Kidney (tissue), 11 donors: ENCODE measurements around the gene GLUD1. TPM values are rescaled to one million over a fixed set of nuclear protein-coding genes. Genes with fewer than 3 reads are reported as not detected.
"Not testable (repeated sequence)": the region's sequence is repeated elsewhere in the genome, so short reads cannot be mapped to it uniquely, and the experiment has no call there.

Experiments
- DNase-seq, 5 donors: peaks; one replicate each; pipeline ENCODE4 v3.0.0-alpha.2; 2013 to 2020
- FAIRE-seq: peaks from 2 replicates; lab custom pipeline; 2012; peaks lifted over from hg19 to GRCh38; lab: Jason Lieb, UNC
- H3K27ac ChIP-seq, 2 donors: one replicate each; pipeline ENCODE4 v1.7.0; 2013; ENCODE audit warnings: low read depth in 2 of 2, low read length in 2 of 2, inconsistent platforms in 1 of 2
- H3K27me3 ChIP-seq: one replicate; pipeline ENCODE4 v1.7.1; 2013; ENCODE audit warnings: low read length, inconsistent platforms; ENCODE audit not compliant: control insufficient read depth, insufficient read depth
- H3K36me3 ChIP-seq, 3 donors: one replicate each; pipeline versions ENCODE4 v1.7.0 to v1.7.1; 2013; ENCODE audit warnings: low read length in 3 of 3, control low read depth in 1 of 3, inconsistent platforms in 1 of 3; ENCODE audit not compliant: insufficient read depth in 3 of 3, control insufficient read depth in 2 of 3
- H3K4me1 ChIP-seq, 3 donors: one replicate each; pipeline versions ENCODE4 v1.7.0 to v1.7.1; 2013; ENCODE audit warnings: low read length in 3 of 3, inconsistent platforms in 1 of 3, low read depth in 1 of 3; ENCODE audit not compliant: control insufficient read depth in 2 of 3, insufficient read depth in 2 of 3
- H3K4me3 ChIP-seq, 3 donors: one replicate each; pipeline versions ENCODE4 v1.7.0 to v1.8.1; 2013; ENCODE audit warnings: low read length in 3 of 3, control low read depth in 1 of 3, inconsistent platforms in 1 of 3
- H3K9ac ChIP-seq, 3 donors: one replicate each; pipeline versions ENCODE4 v1.7.0 to v1.7.1; 2013; ENCODE audit warnings: low read length in 3 of 3, control low read depth in 1 of 3, inconsistent platforms in 1 of 3
- H3K9me3 ChIP-seq, 3 donors: one replicate each; pipeline versions ENCODE4 v1.7.0 to v1.7.1; 2013; ENCODE audit warnings: low read length in 3 of 3, control low read depth in 1 of 3, inconsistent platforms in 1 of 3; ENCODE audit not compliant: control insufficient read depth in 2 of 3, insufficient read depth in 1 of 3
- intact Hi-C: fragments of 100-400 bp; cut with DNase I; formaldehyde crosslinking; loops from one replicate; pipeline ENCODE4 v1.11.1; 2022
- polyA plus RNA-seq: library from polyadenylated mRNA; stranded (reverse); fragments of 350-450 nt; fragmentation: Illumina TruSeq; extraction: RNeasy Lipid Tissue Mini Kit (QIAGEN cat#74804); gene quantifications from one replicate; pipeline ENCODE4 v1.2.3, GENCODE V29; 2014; ENCODE audit warnings: low read depth, low replicate concordance; ENCODE audit not compliant: insufficient read depth
- total RNA-seq: library from RNA; stranded (reverse); fragmentation: NEBNext Ultra II Directional; extraction: Animal tissue kit (Norgen Biotek cat#: 25700); gene quantifications from one replicate; pipeline ENCODE4 v1.2.1, GENCODE V29; 2021
- donor health status: control.
- donor health status: control.
- donor health status: DM: yes; HTN: yes; CAD: no.
- donor health status: Normal renal cell carcinoma (clear cell type).

GLUD1 gene
- total and polyA plus RNA-seq, 2 donors from 2014 or later: 162 to 346 TPM

DNA sequence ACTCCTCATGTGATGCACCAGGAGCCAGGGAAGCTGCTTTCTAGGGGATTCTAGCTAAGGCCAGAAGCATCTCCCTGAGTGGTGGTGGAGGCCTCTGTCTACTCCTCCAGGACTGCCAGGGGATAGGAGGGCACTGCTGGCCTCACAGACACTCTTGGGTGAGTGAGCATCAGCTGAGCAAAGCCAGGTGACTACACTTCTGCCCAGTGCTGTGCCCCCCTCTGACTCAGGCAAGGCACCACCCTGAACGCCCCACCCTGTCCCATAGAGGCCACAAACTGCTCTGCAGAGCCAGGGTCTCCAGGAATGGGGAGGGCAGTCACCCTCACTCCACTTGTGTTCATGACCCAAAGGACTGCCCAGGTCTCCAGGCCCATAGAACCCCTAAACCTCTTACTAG, 75.1 kb downstream of the GLUD1 start:
- intact Hi-C loops: not testable (repeated sequence)

DNA sequence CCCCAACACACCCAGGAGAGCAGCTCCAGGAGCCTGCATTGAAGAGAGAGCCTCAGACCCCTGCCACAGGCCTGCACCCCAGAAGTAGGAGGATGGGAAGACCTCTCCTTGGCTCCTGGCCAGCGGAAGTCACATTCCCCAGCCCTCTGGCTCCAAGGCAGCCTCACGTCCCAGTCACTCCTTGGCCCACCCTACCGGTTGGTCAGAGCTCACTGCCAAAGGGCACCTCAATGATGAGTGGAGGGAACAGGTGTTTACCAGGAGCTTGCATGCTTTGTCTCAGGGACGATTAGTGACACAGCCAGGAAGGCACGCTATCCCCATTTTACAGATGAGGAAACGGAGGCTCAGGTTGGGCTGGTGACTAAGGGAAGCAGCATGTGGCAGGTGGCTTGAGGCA, 75.6 kb downstream of the GLUD1 start:
- H3K9me3 ChIP-seq, H3K27ac ChIP-seq, DNase-seq, H3K27me3 ChIP-seq, H3K4me3 ChIP-seq, intact Hi-C loops, H3K4me1 ChIP-seq, FAIRE-seq, H3K9ac ChIP-seq, H3K36me3 ChIP-seq: not testable (repeated sequence)

More for the DNA sequence above, 75.1 kb downstream of the GLUD1 start:
- not testable (repeated sequence) for H3K4me3 ChIP-seq, H3K27ac ChIP-seq, H3K9me3 ChIP-seq, FAIRE-seq, H3K36me3 ChIP-seq, H3K9ac ChIP-seq, DNase-seq, H3K27me3 ChIP-seq, H3K4me1 ChIP-seq

DNA sequence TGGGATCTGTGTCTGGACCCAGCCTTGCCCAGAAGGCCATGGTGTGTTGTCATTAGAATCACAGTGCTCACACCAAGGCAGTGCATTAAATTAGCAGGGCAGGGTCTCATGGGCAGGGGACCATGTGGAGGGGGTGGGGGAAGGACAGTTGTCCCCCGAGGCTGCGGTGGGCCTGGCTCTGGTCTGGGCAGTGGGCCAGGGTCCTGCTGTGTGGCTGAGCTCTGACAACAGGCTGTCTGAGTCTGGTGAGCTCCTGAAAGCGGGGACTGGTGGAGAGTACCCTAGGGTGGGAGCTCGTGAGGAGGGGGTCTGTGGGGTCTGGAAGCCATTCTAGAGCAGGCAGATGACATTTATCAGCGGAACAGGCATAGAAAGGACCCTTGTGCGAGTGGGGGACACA, 76.5 kb downstream of the GLUD1 start:
- DNase-seq, H3K27me3 ChIP-seq, H3K9me3 ChIP-seq, FAIRE-seq, H3K4me1 ChIP-seq, intact Hi-C loops, H3K27ac ChIP-seq, H3K36me3 ChIP-seq, H3K4me3 ChIP-seq, H3K9ac ChIP-seq: not testable (repeated sequence)

DNA sequence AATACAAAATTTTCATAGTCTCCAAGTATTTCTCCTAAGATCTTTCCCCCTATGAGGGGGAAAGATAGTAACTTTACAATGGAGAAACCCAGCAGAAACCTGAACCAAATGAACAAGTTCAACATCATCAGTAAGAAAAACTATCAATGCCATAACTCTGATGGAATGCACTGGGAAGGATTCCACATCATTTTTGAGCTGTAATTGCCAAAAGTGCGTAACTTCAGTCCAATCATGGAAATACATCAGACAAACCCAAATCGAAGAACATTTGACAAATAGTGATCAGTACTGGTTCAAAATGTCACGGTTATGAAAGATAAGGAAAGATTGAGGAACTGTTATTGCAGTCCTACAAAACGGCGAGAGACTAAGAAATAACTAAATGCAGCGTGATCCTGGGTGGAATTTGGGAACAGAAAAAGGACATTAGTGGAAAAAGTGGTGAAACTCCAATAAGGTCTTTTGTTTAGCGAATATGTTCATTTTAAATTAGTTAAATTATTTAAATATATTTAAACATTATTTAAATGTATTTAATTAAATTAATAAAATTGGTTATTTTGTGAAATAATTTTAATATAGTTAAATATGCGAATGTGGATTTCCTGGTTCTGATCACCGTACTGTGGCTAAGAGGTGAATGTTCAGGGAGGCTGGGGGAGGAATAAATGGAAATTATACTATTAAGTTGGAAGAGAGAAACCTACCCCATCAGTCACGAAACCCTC, 79.5 kb downstream of the GLUD1 start:
- H3K27me3 ChIP-seq, intact Hi-C loops, DNase-seq, H3K9me3 ChIP-seq, H3K27ac ChIP-seq, H3K4me3 ChIP-seq, H3K36me3 ChIP-seq, H3K9ac ChIP-seq, FAIRE-seq, H3K4me1 ChIP-seq: not testable (repeated sequence)

DNA sequence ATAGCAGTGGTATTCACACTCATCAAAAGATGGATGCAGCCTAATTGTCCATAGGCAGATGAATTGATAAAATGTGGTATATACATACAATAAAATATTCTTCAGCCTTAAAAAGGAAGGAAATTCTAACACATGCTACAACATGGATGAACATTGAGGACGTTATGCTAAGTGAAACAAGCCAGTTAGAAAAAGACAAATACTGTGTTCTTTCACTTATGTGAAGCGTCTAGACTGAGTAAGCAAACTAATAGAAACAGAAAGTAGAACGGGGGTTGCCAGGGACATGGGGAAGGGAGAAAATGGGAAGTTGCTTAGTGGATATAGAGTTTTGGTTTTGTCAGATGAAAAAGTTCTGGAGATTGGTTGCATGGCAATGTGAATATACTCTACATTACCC, 81.1 kb downstream of the GLUD1 start:
- H3K9me3 ChIP-seq, H3K4me3 ChIP-seq, DNase-seq, intact Hi-C loops, FAIRE-seq, H3K4me1 ChIP-seq, H3K27me3 ChIP-seq, H3K27ac ChIP-seq, H3K9ac ChIP-seq, H3K36me3 ChIP-seq: not testable (repeated sequence)

DNA sequence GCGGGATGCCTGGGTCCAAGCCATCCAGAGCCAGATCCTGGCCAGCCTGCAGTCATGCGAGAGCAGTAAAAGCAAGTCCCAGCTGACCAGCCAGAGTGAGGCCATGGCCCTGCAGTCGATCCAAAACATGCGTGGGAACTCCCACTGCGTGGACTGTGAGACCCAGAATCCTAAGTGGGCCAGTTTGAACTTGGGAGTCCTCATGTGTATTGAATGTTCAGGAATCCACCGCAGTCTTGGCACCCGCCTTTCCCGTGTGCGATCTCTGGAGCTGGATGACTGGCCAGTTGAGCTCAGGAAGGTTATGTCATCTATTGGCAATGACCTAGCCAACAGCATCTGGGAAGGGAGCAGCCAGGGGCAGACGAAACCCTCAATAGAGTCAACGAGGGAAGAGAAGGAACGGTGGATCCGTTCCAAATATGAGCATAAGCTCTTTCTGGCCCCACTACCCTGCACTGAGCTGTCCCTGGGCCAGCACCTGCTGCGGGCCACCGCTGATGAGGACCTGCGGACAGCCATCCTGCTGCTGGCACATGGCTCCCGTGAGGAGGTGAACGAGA, 85.4 kb downstream of the GLUD1 start:
- H3K9ac ChIP-seq, H3K4me3 ChIP-seq, H3K27me3 ChIP-seq, FAIRE-seq, H3K9me3 ChIP-seq, intact Hi-C loops, H3K36me3 ChIP-seq, H3K27ac ChIP-seq, DNase-seq, H3K4me1 ChIP-seq: not testable (repeated sequence)

DNA sequence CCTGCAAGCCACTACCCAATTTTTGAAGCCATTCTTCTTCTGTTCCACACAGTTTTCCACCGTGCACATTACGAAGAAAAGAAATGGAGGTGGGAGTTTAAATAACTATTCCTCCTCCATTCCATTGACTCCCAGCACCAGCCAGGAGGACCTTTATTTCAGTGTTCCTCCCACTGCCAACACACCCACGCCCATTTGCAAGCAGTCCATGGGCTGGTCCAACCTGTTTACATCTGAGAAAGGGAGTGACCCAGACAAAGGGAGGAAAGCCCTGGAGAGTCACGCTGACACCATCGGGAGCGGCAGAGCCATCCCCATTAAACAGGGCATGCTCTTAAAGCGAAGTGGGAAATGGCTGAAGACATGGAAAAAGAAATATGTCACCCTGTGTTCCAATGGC, 86.3 kb downstream of the GLUD1 start:
- H3K27me3 ChIP-seq, H3K36me3 ChIP-seq, H3K9ac ChIP-seq, intact Hi-C loops, DNase-seq, H3K4me1 ChIP-seq, H3K9me3 ChIP-seq, H3K4me3 ChIP-seq, H3K27ac ChIP-seq, FAIRE-seq: not testable (repeated sequence)

DNA sequence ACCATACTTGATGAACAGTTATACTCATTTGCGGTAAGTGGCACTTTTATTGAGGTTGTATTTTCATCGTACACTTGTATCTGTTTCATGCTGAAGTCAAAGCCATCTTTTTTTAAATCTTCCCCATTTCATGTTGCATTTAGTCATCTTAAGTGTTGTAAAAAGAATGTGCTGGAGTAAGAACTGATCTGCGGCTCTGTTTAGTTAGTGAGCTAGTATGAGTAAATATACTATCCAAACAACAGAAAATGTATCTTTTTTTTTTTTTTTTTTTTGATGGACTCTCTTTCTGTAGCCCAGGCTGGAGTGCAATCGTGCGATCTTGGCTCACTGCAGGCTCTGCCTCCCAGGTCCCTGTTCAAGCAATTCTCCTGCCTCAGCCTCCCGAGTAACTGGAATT, 87.0 kb downstream of the GLUD1 start:
- H3K27me3 ChIP-seq, H3K27ac ChIP-seq, H3K9me3 ChIP-seq, H3K4me1 ChIP-seq, DNase-seq, H3K4me3 ChIP-seq, H3K9ac ChIP-seq, H3K36me3 ChIP-seq, FAIRE-seq, intact Hi-C loops: not testable (repeated sequence)
